HG02610 (cell line): ENCODE measurements around the gene PCDHGA8.
A peak's percentile ranks its signal among the peaks of the same experiment; 100 is the strongest.
"Not testable (repeated sequence)": the region's sequence is repeated elsewhere in the genome, so short reads cannot be mapped to it uniquely, and the experiment has no call there.

Source experiments
- ATAC-seq: cut with Tn5 transposase; IDR thresholded peaks from one replicate; pipeline ENCODE4 v1.9.1; 2021; ENCODE audit warnings: mild to moderate bottlenecking, moderate library complexity; ENCODE audit not compliant: unreplicated experiment

Gene PCDHGA8

GRCh38 chr5:141399555-141400258 lies 7.3 kb downstream of the PCDHGA8 start:
- ATAC-seq: no peak

GRCh38 chr5:141402553-141403243 lies 10.3 kb downstream of the PCDHGA8 start, which contains the start of gene PCDHGA9:
PCDHGA9 (plus strand) TSS chr5:141402778; CDS start chr5:141402953, 175 bp downstream.
- no peak for ATAC-seq

DNA sequence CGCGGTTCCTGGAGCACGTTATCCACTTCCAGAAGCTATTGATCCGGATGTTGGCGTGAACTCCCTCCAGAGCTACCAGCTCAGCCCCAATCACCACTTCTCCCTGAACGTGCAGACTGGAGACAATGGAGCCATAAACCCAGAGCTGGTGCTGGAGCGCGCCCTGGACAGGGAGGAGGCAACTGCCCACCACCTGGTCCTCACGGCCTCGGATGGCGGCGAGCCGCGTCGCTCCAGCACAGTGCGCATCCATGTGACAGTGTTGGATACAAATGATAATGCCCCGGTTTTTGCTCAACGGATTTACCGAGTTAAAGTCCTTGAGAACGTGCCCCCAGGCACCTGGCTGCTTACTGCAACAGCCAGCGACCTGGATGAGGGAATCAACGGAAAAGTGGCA lies 11.0 kb downstream of the PCDHGA8 start:
- no peak for ATAC-seq

DNA sequence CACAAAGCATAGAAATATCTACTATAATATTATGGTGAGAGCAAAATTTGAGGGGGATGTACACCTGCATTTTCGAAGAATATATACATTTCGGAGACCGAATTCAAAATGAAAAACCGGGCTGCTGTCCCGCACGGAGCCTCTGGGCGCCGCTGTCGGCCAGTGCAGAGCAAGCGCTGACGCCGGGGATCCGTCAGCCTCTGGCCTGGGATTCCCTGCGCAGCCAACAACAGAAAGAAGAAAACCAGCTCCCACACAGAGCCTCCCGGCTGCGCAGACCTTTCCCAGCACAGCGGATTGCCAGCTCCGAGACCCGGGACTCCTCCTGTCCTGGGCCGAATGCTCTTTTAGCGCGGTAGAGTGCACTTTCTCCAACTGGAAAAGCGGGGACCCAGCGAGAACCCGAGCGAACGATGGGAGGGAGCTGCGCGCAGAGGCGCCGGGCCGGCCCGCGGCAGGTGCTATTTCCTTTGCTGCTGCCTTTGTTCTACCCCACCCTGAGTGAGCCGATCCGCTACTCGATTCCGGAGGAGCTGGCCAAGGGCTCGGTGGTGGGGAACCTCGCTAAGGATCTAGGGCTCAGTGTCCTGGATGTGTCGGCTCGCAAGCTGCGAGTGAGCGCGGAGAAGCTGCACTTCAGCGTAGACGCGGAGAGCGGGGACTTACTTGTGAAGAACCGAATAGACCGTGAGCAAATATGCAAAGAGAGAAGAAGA lies 15.5 kb downstream of the PCDHGA8 start, which contains the start of gene PCDHGB6:
Gene PCDHGB6, plus strand, starts transcription at position 232 of the 716 bp plus-strand sequence. Its CDS starts 182 bp downstream, at position 414.
- not testable (repeated sequence) for ATAC-seq

GRCh38 chr5:141409598-141410306 lies 17.3 kb downstream of the PCDHGA8 start:
- no peak for ATAC-seq

DNA sequence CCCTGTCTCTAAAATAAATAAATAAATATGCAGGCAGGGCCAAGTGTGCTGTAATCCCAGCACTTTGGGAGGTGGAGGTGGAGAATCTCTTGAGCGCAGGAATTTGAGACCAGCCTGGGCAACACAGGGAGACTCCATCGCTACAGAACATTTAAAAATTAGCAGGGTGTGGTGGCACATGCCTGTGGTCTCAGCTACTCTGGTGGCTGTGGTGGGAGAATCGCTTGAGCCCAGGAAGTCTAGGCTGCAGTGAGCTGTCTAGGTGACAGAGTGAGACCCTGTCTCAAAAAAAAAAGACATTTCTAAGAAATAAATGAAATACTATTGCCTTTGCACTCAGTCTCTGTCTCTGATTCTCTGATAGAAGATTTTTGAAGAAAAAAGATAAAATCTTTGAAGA lies 19.1 kb downstream of the PCDHGA8 start:
- no peak for ATAC-seq

DNA sequence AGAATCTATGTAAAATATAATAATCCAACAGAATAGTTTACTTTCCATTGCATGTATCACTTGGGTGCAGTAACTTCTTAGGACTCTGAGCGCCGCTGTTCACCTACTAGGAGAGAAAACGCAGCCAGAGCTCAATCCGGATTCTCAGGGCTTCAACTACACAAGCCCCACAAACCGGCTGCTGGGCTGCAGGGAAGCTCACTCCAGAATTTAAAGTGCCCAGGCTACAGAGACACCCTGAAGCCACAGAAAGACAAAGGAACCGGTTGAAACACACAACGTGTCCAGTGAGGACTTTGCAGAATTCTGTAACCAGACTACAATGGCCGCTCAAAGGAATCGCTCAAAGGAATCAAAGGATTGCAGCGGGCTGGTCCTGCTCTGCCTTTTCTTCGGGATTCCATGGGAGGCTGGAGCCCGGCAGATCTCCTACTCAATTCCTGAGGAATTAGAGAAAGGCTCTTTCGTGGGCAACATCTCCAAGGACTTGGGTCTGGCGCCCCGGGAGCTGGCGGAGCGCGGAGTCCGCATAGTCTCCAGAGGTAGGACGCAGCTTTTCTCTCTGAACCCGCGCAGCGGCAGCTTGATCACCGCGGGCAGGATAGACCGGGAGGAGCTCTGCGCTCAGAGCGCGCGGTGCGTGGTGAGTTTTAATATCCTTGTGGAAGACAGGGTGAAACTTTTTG lies 20.6 kb downstream of the PCDHGA8 start, which contains the start of gene PCDHGA10:
Gene PCDHGA10, plus strand, starts transcription at position 134 of the 686 bp plus-strand sequence. Its CDS starts 189 bp downstream, at position 323.
- ATAC-seq: peak; percentile 51

- ATAC-seq: no peak
Measured at GRCh38 chr5:141413540-141414069, 21.2 kb downstream of the PCDHGA8 start.

- not testable (repeated sequence) for ATAC-seq
Measured at GRCh38 chr5:141414548-141415274, 22.3 kb downstream of the PCDHGA8 start.

GRCh38 chr5:141415275-141415618 lies 22.8 kb downstream of the PCDHGA8 start:
- not testable (repeated sequence) for ATAC-seq

- peak; percentile 91 for ATAC-seq
Measured at GRCh38 chr5:141417494-141418172, 25.2 kb downstream of the PCDHGA8 start, which contains the start of gene PCDHGB7. PCDHGB7 (plus strand) TSS chr5:141417677; CDS start chr5:141417860, 183 bp downstream.

DNA sequence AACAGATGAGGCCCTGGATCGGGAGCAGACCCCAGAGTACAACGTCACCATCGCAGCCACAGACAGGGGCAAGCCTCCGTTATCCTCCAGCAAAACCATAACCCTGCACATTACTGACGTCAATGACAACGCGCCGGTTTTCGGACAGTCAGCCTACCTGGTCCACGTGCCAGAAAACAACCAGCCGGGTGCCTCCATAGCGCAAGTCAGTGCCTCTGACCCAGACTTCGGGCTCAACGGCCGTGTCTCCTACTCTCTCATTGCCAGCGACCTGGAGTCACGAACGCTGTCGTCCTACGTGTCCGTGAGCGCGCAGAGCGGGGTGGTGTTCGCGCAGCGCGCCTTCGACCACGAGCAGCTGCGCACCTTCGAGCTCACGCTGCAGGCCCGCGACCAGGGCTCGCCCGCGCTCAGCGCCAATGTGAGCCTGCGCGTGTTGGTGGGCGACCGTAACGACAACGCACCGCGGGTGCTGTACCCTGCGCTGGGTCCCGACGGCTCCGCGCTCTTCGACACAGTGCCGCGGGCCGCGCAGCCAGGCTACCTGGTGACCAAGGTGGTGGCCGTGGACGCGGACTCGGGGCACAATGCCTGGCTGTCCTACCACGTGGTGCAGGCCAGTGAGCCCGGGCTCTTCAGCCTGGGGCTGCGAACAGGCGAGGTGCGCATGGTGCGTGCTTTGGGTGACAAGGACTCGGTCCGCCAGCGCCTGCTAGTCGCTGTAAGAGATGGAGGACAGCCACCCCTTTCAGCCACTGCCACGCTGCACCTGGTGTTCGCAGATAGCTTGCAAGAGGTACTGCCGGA lies 26.8 kb downstream of the PCDHGA8 start:
- ATAC-seq: no peak

GRCh38 chr5:141420855-141421488 lies 28.5 kb downstream of the PCDHGA8 start, which contains the start of gene PCDHGA11:
PCDHGA11 (plus strand) TSS chr5:141421051; CDS start chr5:141421228, 177 bp downstream.
- ATAC-seq: peak; percentile 51

DNA sequence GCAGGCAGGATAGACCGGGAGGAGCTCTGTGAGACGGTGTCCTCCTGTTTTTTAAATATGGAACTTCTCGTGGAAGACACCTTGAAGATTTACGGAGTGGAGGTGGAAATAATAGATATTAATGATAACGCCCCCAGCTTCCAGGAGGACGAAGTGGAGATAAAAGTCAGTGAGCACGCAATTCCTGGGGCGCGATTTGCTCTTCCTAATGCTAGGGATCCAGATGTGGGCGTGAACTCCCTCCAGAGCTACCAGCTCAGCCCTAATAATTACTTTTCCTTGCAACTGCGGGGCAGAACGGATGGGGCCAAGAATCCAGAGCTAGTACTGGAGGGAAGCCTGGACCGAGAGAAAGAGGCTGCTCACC lies 29.0 kb downstream of the PCDHGA8 start:
- ATAC-seq: no peak

GRCh38 chr5:141422742-141423291 lies 30.4 kb downstream of the PCDHGA8 start:
- no peak for ATAC-seq

- no peak for ATAC-seq
Measured at GRCh38 chr5:141427783-141428426, 35.5 kb downstream of the PCDHGA8 start.
